Lung (tissue), 12 donors: ENCODE results near the gene MIGA2. TPM values are rescaled to one million over a fixed set of nuclear protein-coding genes. Genes with fewer than 3 reads are reported as not detected.

Experiments
- ATAC-seq: fragments of 200-7000 bp; cut with Tn5 transposase; one replicate; pipeline ENCODE4 v1.9.1; 2020; ENCODE audit warnings: moderate number of reproducible peaks; ENCODE audit not compliant: insufficient read depth, low FRiP score
- DNase-seq, 3 donors: peaks; one replicate each; pipeline ENCODE4 v3.0.0-alpha.2; 2013 to 2017
- H3K27ac ChIP-seq, 2 donors: one replicate each; pipeline ENCODE4 v1.5.1; 2013; ENCODE audit warnings: mild to moderate bottlenecking in 2 of 2, moderate library complexity in 2 of 2, control low read depth in 1 of 2, inconsistent platforms in 1 of 2, low read depth in 1 of 2, low read length in 1 of 2
- H3K27me3 ChIP-seq, 3 donors: one replicate each; pipeline ENCODE4 v1.5.1; 2013; ENCODE audit warnings: low read length in 2 of 3; ENCODE audit not compliant: control insufficient read depth in 3 of 3, insufficient read depth in 3 of 3
- H3K36me3 ChIP-seq, 4 donors: one replicate each; pipeline ENCODE4 v1.5.1; 2013; ENCODE audit warnings: low read length in 4 of 4, mild to moderate bottlenecking in 1 of 4, moderate library complexity in 1 of 4; ENCODE audit not compliant: control insufficient read depth in 4 of 4, insufficient read depth in 4 of 4
- H3K4me1 ChIP-seq, 5 donors: one replicate each; pipeline ENCODE4 v1.5.1; 2013; ENCODE audit warnings: low read length in 5 of 5, mild to moderate bottlenecking in 2 of 5, moderate library complexity in 1 of 5; ENCODE audit not compliant: control insufficient read depth in 5 of 5, insufficient read depth in 5 of 5
- H3K4me3 ChIP-seq: one replicate; pipeline ENCODE4 v1.5.1; 2013; ENCODE audit warnings: mild to moderate bottlenecking, control low read depth, moderate library complexity
- H3K9ac ChIP-seq, 2 donors: one replicate each; pipeline ENCODE4 v1.5.1; 2013; ENCODE audit warnings: low read length in 2 of 2, control low read depth in 1 of 2; ENCODE audit not compliant: insufficient read depth in 1 of 2
- H3K9me3 ChIP-seq, 4 donors: one replicate each; pipeline ENCODE4 v1.5.1; 2013; ENCODE audit warnings: low read length in 3 of 4, mild to moderate bottlenecking in 1 of 4, moderate library complexity in 1 of 4; ENCODE audit not compliant: control insufficient read depth in 4 of 4, insufficient read depth in 3 of 4
- WGBS, 2 donors: extraction: QIAGEN DNeasy Blood & Tissue Kit; methylation state at CpG; one replicate each; pipeline ENCODE4 v1.1.7; 2013; 5-methylcytosine and 5-hydroxymethylcytosine counted together
- polyA plus RNA-seq, 2 donors: library from polyadenylated mRNA; stranded (reverse); fragments of 200-250 nt; gene quantifications; one replicate each; pipeline ENCODE4 v1.2.1, GENCODE V29; 2013
- total RNA-seq, 2 donors: library from RNA; depleted of rRNA in 1 of 2; stranded (reverse); fragments of >200 nt in 1 of 2; gene quantifications; one replicate each; pipeline ENCODE4 v1.2.1, GENCODE V29; 2014 to 2021
- TF ChIP-seq, protein P1 (sequence below): IDR thresholded peaks from 2 replicates; pipeline ENCODE4 v1.5.1; 2012; ENCODE audit warnings: mild to moderate bottlenecking; ENCODE audit errors: control extremely low read depth, extremely low read depth
- donor health status: control.
- donor health status: control.
- donor health status: Bipolar disorder and iron deficiency.
- donor health status: healthy.
- donor health status: DM: yes; HTN: yes; CAD: no.

MIGA2 gene
- total and polyA plus RNA-seq, 4 donors = 18.6 to 31.6 (median 21.0) TPM

GRCh38 chr9:129060991-129061390, 24.6 kb downstream of the MIGA2 start:
- Histone ChIP-seq H3K36me3 (peaks cover 8 to 48% (median 11%) of the 10 kb centered on the region in 4 donors), H3K9me3 (peaks cover 0 to 2% (median 0%) of the 10 kb centered on the region in 4 donors), H3K4me1 (no peaks in the 10 kb centered on the region), H3K27ac (no peak overlapping the region), H3K4me3 (no peak overlapping the region), H3K9ac (no peak overlapping the region), H3K27me3 (no peaks in the 10 kb centered on the region)
- DNase-seq (no peak), ATAC-seq (no peak)
- 96% methylated on average over 12 of the region's 12 CpGs for WGBS, 2 donors
- TF ChIP-seq, protein P1, sequence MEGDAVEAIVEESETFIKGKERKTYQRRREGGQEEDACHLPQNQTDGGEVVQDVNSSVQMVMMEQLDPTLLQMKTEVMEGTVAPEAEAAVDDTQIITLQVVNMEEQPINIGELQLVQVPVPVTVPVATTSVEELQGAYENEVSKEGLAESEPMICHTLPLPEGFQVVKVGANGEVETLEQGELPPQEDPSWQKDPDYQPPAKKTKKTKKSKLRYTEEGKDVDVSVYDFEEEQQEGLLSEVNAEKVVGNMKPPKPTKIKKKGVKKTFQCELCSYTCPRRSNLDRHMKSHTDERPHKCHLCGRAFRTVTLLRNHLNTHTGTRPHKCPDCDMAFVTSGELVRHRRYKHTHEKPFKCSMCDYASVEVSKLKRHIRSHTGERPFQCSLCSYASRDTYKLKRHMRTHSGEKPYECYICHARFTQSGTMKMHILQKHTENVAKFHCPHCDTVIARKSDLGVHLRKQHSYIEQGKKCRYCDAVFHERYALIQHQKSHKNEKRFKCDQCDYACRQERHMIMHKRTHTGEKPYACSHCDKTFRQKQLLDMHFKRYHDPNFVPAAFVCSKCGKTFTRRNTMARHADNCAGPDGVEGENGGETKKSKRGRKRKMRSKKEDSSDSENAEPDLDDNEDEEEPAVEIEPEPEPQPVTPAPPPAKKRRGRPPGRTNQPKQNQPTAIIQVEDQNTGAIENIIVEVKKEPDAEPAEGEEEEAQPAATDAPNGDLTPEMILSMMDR = no peak

DNA sequence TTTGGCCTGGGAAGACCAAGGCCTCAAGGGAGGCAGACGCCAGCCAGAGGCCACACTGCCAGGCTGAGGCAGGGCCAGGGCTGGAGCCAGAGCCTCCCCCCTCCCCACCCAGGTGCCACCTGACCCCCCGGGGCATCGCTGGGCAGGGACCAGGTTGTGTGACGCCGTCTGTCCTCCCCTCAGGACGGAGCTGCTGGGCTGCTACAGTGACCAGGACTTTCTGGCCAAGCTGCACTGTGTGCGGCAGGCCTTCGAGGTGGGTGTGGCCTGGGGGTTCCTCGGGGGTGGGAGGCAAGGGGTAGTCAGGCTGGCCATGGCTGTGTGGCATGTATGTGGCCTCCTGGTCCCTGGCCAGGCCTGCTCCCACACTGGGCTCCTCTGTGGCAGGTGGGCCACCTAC, 26.6 kb downstream of the MIGA2 start:
- Histone ChIP-seq H3K4me1 (no peaks in the 10 kb centered on the region), H3K9me3 (peaks cover 0 to 2% (median 0%) of the 10 kb centered on the region in 4 donors), H3K27me3 (no peaks in the 10 kb centered on the region), H3K9ac (no peak overlapping the region), H3K27ac (no peak overlapping the region), H3K4me3 (no peak overlapping the region), H3K36me3 (peaks cover 8 to 57% (median 12%) of the 10 kb centered on the region in 4 donors)
- ATAC-seq = no peak
- DNase-seq = no peak
- TF ChIP-seq, protein P1 = no peak
- WGBS, 2 donors = 94 to 95% methylated on average over 9 of the region's 9 CpGs

- DNase-seq = no peak
- TF ChIP-seq, protein P1 = no peak
- Histone ChIP-seq H3K27ac (no peak overlapping the region), H3K27me3 (no peaks in the 10 kb centered on the region), H3K36me3 (peaks cover 7 to 61% (median 9%) of the 10 kb centered on the region in 4 donors), H3K4me1 (no peaks in the 10 kb centered on the region), H3K4me3 (no peak overlapping the region), H3K9ac (no peak overlapping the region), H3K9me3 (peaks cover 0 to 2% (median 0%) of the 10 kb centered on the region in 4 donors)
- no peak for ATAC-seq
- WGBS, 2 donors = 84 to 89% methylated on average over 8 of the region's 8 CpGs
Observed at GRCh38 chr9:129064499-129064908, 28.1 kb downstream of the MIGA2 start.

- TF ChIP-seq, protein P1 = no peak
- Histone ChIP-seq H3K9ac (no peak overlapping the region), H3K9me3 (peaks cover 0 to 2% (median 0%) of the 10 kb centered on the region in 4 donors), H3K4me3 (no peak overlapping the region), H3K4me1 (no peaks in the 10 kb centered on the region), H3K27ac (no peak overlapping the region), H3K36me3 (peaks cover 5 to 53% (median 7%) of the 10 kb centered on the region in 4 donors), H3K27me3 (no peaks in the 10 kb centered on the region)
- DNase-seq (no peak), ATAC-seq (no peak)
- WGBS, 2 donors = 92 to 93% methylated on average over 19 of the region's 19 CpGs
Observed at GRCh38 chr9:129068110-129068509, 31.7 kb downstream of the MIGA2 start.
